ENCODE measurements around the gene PUS10. TPM values are rescaled to one million over a fixed set of nuclear protein-coding genes. Genes with fewer than 3 reads are reported as not detected.

Gene PUS10
- total and polyA plus RNA-seq, 12 donors: 2.2 to 10.6 (median 6.3) TPM

DNA sequence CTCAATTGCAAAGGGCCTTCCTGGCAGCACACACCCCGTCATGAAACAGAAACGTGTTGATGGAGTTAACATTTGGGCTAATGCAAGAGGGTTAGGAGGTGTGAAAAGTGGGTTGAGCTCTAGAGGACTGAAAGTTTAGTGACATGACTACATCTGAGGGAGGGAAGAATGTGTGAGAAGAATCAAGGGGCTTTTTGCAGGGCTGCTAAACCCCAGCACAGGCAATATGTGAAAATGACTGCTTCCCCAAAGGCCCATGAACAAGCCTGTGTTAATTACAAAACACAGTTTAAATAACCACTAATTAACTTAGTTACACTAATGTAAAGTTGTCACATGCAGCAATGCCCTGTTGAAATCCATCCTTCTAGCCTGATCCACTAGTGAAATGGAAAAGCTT is 63.9 kb downstream of the PUS10 start:
- no peak overlapping the region for H3K4me3 ChIP-seq
- TF ChIP-seq POLR2A (IDR thresholded peaks at IDR 0.05): no peak
- TF ChIP-seq, protein P1, sequence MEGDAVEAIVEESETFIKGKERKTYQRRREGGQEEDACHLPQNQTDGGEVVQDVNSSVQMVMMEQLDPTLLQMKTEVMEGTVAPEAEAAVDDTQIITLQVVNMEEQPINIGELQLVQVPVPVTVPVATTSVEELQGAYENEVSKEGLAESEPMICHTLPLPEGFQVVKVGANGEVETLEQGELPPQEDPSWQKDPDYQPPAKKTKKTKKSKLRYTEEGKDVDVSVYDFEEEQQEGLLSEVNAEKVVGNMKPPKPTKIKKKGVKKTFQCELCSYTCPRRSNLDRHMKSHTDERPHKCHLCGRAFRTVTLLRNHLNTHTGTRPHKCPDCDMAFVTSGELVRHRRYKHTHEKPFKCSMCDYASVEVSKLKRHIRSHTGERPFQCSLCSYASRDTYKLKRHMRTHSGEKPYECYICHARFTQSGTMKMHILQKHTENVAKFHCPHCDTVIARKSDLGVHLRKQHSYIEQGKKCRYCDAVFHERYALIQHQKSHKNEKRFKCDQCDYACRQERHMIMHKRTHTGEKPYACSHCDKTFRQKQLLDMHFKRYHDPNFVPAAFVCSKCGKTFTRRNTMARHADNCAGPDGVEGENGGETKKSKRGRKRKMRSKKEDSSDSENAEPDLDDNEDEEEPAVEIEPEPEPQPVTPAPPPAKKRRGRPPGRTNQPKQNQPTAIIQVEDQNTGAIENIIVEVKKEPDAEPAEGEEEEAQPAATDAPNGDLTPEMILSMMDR (IDR thresholded peaks at IDR 0.05): no peak
- intact Hi-C loops (cut with DNase I): no loop called here
- H3K36me3 ChIP-seq (replicated peaks in 1 of 2): no peaks in the 10 kb centered on the region
- no peaks in the 10 kb centered on the region for H3K4me1 ChIP-seq (replicated peaks in 1 of 2)
- no peaks in the 10 kb centered on the region for H3K27me3 ChIP-seq
- WGBS, 4 donors: 64 to 74% (median 70%) methylated on average over 2 of the region's 2 CpGs
- no peak overlapping the region for H3K27ac ChIP-seq
- no peaks in the 10 kb centered on the region for H3K9me3 ChIP-seq (replicated peaks in 1 of 3)
- DNase-seq: no peak

DNA sequence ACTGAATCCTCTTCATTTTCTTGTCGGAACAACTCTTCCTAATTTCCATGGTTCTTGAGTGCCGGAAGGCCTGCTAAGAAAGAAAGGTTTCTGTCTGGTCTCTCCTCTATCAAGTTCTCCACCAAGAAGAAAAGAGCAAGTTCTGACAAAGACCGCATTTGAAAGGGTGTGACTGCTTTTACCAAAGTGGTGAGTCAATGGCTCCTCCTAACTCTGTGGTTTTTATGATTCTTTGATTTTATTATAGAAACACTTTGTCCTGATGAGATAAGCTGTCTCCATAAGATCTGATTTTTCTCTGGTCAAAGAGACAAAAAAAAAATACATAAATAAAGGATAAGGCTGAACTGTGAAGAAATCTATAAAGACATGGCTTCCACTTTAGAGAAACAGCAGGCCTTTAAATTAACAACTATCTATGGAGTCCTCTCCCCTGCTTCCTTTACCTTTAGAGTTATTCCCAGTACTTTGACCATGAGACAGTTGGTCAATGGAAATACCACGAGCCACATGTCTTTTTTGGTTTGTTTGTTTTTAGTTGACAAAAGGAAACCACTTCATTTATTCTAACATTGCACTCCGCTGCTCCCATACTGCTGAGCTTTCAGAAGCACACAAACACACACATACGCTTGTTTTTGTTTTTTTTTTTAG is 69.0 kb downstream of the PUS10 start:
- Histone ChIP-seq H3K36me3 (replicated peaks in 1 of 2) (no peaks in the 10 kb centered on the region), H3K27me3 (no peaks in the 10 kb centered on the region), H3K27ac (no peak overlapping the region), H3K9me3 (replicated peaks in 1 of 3) (no peaks in the 10 kb centered on the region), H3K4me3 (no peak overlapping the region), H3K4me1 (replicated peaks in 1 of 2) (no peaks in the 10 kb centered on the region)
- TF ChIP-seq, protein P1 (IDR thresholded peaks at IDR 0.05): no peak
- no peak for TF ChIP-seq POLR2A (IDR thresholded peaks at IDR 0.05)
- no peak for DNase-seq
- 91 to 95% (median 93%) methylated on average over 6 of the region's 6 CpGs for WGBS, 4 donors
- intact Hi-C loops (cut with DNase I): no loop called here

DNA sequence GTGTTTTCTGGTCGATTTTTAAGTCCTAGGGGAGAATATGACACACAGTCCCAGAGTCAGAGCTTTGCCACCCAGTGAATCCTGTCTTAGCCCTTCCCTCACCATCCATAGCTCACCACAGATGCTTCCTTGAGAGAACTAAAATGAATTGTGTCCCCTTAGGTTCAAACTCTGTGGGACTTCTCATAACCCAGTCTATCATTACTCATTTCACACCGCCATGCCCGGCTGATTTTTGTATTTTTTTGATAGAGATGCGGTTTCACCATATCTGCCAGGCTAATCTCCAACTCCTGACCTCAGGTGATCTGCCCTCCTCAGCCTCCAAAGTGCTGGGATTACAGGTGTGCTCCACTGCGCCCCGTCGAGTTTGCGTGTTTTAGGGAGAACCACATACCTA is 69.9 kb downstream of the PUS10 start:
- TF ChIP-seq, protein P1 (IDR thresholded peaks at IDR 0.05): no peak
- TF ChIP-seq POLR2A (IDR thresholded peaks at IDR 0.05): no peak
- intact Hi-C loops (cut with DNase I): no loop called here
- 94 to 98% (median 96%) methylated on average over 8 of the region's 8 CpGs for WGBS, 4 donors
- H3K36me3 ChIP-seq (replicated peaks in 1 of 2): no peaks in the 10 kb centered on the region
- H3K4me3 ChIP-seq: no peak overlapping the region
- H3K4me1 ChIP-seq (replicated peaks in 1 of 2): no peaks in the 10 kb centered on the region
- H3K27me3 ChIP-seq: no peaks in the 10 kb centered on the region
- no peak overlapping the region for H3K27ac ChIP-seq
- H3K9me3 ChIP-seq (replicated peaks in 1 of 3): no peaks in the 10 kb centered on the region
- DNase-seq: no peak

DNA sequence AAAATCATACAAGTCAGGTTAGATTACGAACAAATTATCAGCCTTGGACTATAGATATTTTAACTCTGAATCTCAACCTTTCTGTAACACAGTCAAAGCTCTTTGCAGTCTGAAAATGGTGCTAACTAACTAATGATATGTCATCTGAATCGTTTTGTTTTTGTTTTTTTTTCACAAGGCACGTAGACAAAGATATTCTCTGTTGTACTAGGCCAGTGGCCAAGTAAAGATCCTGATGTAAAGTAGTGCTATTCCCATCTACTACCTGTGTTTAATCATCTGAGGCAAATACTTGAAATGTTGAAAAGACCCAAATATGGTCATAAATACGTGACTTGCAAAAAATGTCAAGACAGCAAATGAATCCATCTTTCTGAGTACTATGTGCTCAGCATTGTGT is 71.0 kb downstream of the PUS10 start:
- TF ChIP-seq, protein P1 (IDR thresholded peaks at IDR 0.05): no peak
- TF ChIP-seq POLR2A (IDR thresholded peaks at IDR 0.05): no peak
- WGBS, 4 donors: 82 to 85% (median 83%) methylated on average over 4 of the region's 4 CpGs
- Histone ChIP-seq H3K4me3 (no peak overlapping the region), H3K36me3 (replicated peaks in 1 of 2) (no peaks in the 10 kb centered on the region), H3K4me1 (replicated peaks in 1 of 2) (no peaks in the 10 kb centered on the region), H3K27ac (no peak overlapping the region), H3K9me3 (replicated peaks in 1 of 3) (no peaks in the 10 kb centered on the region), H3K27me3 (no peaks in the 10 kb centered on the region)
- intact Hi-C loops (cut with DNase I): no loop called here
- DNase-seq: no peak

Data from adrenal gland (tissue), 12 donors.